Neural cell (in vitro differentiated cells): ENCODE results near the gene CCDC158. TPM values are rescaled to one million over a fixed set of nuclear protein-coding genes. Genes with fewer than 3 reads are reported as not detected.

Source experiments
- H2AFZ ChIP-seq: fragments of 200-600, 300-800 bp; sonication (generic), shearing (Covaris generic); 2 replicates; pipeline ENCODE4 v1.6.0; 2014; ENCODE audit warnings: low read depth, mild to moderate bottlenecking, antibody characterized with exemption, low read length, moderate library complexity
- H3F3A ChIP-seq: fragments of 200-600 bp; shearing (Covaris generic); 2 replicates; pipeline ENCODE4 v1.6.1; 2016; ENCODE audit warnings: mild to moderate bottlenecking, moderate library complexity, mixed read lengths, antibody characterized with exemption, low read length; ENCODE audit not compliant: insufficient read depth, poor library complexity, severe bottlenecking
- H3K27ac ChIP-seq: fragments of 200-600, 300-800 bp; sonication (generic), shearing (Covaris generic); 2 replicates; pipeline ENCODE4 v1.5.1; 2014; ENCODE audit warnings: mild to moderate bottlenecking, low read length, moderate library complexity
- H3K27me3 ChIP-seq: fragments of 300-800, 200-600 bp; sonication (generic), shearing (Covaris generic); 2 replicates; pipeline ENCODE4 v1.6.0; 2014; ENCODE audit warnings: mild to moderate bottlenecking, low read depth, low read length, moderate library complexity; ENCODE audit not compliant: insufficient read depth
- H3K36me3 ChIP-seq: fragments of 300-800, 200-600 bp; sonication (generic), shearing (Covaris generic); 2 replicates; pipeline ENCODE4 v1.5.1; 2014; ENCODE audit warnings: mild to moderate bottlenecking, antibody characterized with exemption, low read length, moderate library complexity; ENCODE audit not compliant: insufficient read depth
- H3K4me2 ChIP-seq: fragments of 300-800, 200-600 bp; sonication (generic), shearing (Covaris generic); 2 replicates; pipeline ENCODE4 v1.6.0; 2014; ENCODE audit warnings: mild to moderate bottlenecking, low read length
- H3K4me3 ChIP-seq: fragments of 300-800, 200-600 bp; sonication (generic), shearing (Covaris generic); 2 replicates; pipeline ENCODE4 v1.5.1; 2014; ENCODE audit warnings: mild to moderate bottlenecking, low read length, moderate library complexity
- H3K79me2 ChIP-seq: fragments of 200-600 bp; shearing (Covaris generic); replicated peaks from 2 replicates; pipeline ENCODE4 v1.6.0; 2014; ENCODE audit warnings: mild to moderate bottlenecking, low read length, moderate library complexity; ENCODE audit not compliant: insufficient read depth
- H3K9ac ChIP-seq: fragments of 300-800, 200-600 bp; sonication (generic), shearing (Covaris generic); 2 replicates; pipeline ENCODE4 v1.6.1; 2016; ENCODE audit warnings: mild to moderate bottlenecking, low read length, mixed read lengths
- H3K9me2 ChIP-seq: fragments of 200-600 bp; shearing (Covaris generic); 2 replicates; pipeline ENCODE4 v1.6.1; 2016; ENCODE audit warnings: mild to moderate bottlenecking, low read length, mixed read lengths; ENCODE audit not compliant: insufficient read depth
- H3K9me3 ChIP-seq: fragments of 200-600, 300-800 bp; sonication (generic), shearing (Covaris generic); 2 replicates; pipeline ENCODE4 v1.6.1; 2016; ENCODE audit warnings: mild to moderate bottlenecking, mixed run types, low read length, moderate library complexity, mixed read lengths
- H4K20me1 ChIP-seq: fragments of 200-600 bp; shearing (Covaris generic); 2 replicates; pipeline ENCODE4 v1.6.1; 2016; ENCODE audit warnings: mild to moderate bottlenecking, mixed run types; ENCODE audit not compliant: insufficient read depth
- CTCF ChIP-seq: fragments of 450-650 bp; IDR thresholded peaks from 2 replicates; pipeline ENCODE4 v1.5.1; 2014; ENCODE audit warnings: antibody characterized with exemption, mild to moderate bottlenecking, moderate library complexity; ENCODE audit not compliant: poor library complexity, severe bottlenecking
- EP300 ChIP-seq: fragments of 450-650 bp; conservative IDR thresholded peaks from 2 replicates; pipeline ENCODE4 v1.6.1; 2014; ENCODE audit warnings: antibody characterized with exemption, mild to moderate bottlenecking, moderate library complexity; ENCODE audit not compliant: poor library complexity, severe bottlenecking
- EZH2 ChIP-seq: fragments of 200-600, 300-800 bp; shearing (Covaris generic), sonication (generic); IDR thresholded peaks from 2 replicates; pipeline ENCODE4 v1.6.1; 2014; ENCODE audit warnings: antibody characterized with exemption, low read length, borderline replicate concordance, mild to moderate bottlenecking; ENCODE audit not compliant: insufficient read depth, poor library complexity, severe bottlenecking
- MXI1 ChIP-seq: fragments of 450-650 bp; conservative IDR thresholded peaks from 2 replicates; pipeline ENCODE4 v1.6.1; 2014; ENCODE audit warnings: antibody characterized with exemption, mild to moderate bottlenecking; ENCODE audit not compliant: poor library complexity, severe bottlenecking
- POLR2AphosphoS5 ChIP-seq: IDR thresholded peaks from 2 replicates; pipeline ENCODE4 v1.6.1; 2012
- RAD21 ChIP-seq: fragments of 450-650 bp; conservative IDR thresholded peaks from 2 replicates; pipeline ENCODE4 v1.6.1; 2014; ENCODE audit warnings: antibody characterized with exemption, mild to moderate bottlenecking, moderate library complexity
- SMC3 ChIP-seq: fragments of 450-650 bp; conservative IDR thresholded peaks from 2 replicates; pipeline ENCODE4 v1.6.1; 2014; ENCODE audit warnings: antibody characterized with exemption, mild to moderate bottlenecking, moderate library complexity; ENCODE audit not compliant: poor library complexity
- TAF1 ChIP-seq: IDR thresholded peaks from 2 replicates; pipeline ENCODE4 v1.6.1; 2012; ENCODE audit warnings: low read depth
- polyA plus RNA-seq: library from polyadenylated mRNA; depleted of rRNA; stranded (reverse); fragments of >200 nt; gene quantifications from 2 replicates; pipeline ENCODE4 v1.2.3, GENCODE V29; 2014
- TF ChIP-seq, protein P1 (sequence below): IDR thresholded peaks from 2 replicates; pipeline ENCODE4 v1.6.1; 2012; ENCODE audit warnings: borderline replicate concordance

Gene CCDC158
- polyA plus RNA-seq, 1 donor from 2014 or later, result not detected

DNA sequence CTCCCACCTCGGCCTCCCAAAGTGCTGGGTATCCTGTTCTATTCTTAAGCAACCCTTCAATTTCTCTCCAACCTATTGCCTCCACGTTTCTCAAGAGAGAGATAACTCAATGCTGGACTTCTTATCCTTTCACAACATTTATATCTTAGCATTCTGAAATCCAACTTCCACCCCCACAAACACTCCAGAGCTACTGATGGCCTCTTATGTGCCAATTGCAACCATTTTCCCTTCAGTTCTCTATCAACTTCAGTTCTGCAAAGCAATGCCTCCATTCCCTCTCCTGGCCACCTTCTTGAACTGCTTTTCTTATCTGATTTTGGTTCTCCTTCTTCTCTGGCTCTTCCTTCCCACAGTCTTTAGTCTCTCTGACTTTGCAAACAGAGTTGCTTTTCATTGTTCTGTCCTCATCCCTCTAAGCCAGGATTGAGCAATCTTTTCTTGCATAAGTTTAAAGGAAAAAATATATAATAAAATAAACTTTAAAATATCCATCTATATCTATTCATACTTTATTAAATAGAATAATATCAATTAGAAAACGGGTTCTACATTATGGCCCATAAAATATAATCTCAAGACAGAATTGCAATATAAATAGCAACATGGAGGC lies 118.0 kb downstream of the CCDC158 start:
- H3K27me3 ChIP-seq, result peaks cover 31% of the 10 kb centered on the region
- no peak for TF ChIP-seq EZH2
- TF ChIP-seq, protein P1, sequence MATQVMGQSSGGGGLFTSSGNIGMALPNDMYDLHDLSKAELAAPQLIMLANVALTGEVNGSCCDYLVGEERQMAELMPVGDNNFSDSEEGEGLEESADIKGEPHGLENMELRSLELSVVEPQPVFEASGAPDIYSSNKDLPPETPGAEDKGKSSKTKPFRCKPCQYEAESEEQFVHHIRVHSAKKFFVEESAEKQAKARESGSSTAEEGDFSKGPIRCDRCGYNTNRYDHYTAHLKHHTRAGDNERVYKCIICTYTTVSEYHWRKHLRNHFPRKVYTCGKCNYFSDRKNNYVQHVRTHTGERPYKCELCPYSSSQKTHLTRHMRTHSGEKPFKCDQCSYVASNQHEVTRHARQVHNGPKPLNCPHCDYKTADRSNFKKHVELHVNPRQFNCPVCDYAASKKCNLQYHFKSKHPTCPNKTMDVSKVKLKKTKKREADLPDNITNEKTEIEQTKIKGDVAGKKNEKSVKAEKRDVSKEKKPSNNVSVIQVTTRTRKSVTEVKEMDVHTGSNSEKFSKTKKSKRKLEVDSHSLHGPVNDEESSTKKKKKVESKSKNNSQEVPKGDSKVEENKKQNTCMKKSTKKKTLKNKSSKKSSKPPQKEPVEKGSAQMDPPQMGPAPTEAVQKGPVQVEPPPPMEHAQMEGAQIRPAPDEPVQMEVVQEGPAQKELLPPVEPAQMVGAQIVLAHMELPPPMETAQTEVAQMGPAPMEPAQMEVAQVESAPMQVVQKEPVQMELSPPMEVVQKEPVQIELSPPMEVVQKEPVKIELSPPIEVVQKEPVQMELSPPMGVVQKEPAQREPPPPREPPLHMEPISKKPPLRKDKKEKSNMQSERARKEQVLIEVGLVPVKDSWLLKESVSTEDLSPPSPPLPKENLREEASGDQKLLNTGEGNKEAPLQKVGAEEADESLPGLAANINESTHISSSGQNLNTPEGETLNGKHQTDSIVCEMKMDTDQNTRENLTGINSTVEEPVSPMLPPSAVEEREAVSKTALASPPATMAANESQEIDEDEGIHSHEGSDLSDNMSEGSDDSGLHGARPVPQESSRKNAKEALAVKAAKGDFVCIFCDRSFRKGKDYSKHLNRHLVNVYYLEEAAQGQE, result no peak
- H3K4me3 ChIP-seq, result no peak overlapping the region

DNA sequence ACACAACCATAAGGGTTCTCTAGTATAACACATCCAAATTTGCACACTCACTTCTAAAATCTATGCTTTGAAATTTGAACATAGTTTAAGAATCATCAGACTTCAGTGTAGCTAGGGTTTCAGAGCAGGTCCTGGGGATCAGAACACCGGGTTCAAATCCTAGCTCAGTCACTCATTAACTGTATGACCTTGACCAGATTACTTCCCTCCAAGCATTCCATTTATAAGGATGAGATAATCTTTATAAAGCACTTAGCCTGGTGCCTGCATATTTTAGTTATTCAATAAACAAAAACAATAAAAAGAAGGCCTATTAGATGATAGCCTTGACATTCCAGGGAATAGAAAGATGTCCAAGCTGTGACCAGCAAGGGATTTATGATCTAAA lies 119.2 kb downstream of the CCDC158 start:
- no peaks in the 10 kb centered on the region for H3K9me2 ChIP-seq
- H3K4me3 ChIP-seq, result no peak overlapping the region
- H4K20me1 ChIP-seq, result no peaks in the 10 kb centered on the region
- H3K9me3 ChIP-seq, result no peaks in the 10 kb centered on the region
- no peaks in the 10 kb centered on the region for H3K79me2 ChIP-seq
- H3K27me3 ChIP-seq, result peaks cover 22% of the 10 kb centered on the region
- H3K27ac ChIP-seq, result no peak overlapping the region
- no peak for TF ChIP-seq POLR2AphosphoS5
- TF ChIP-seq CTCF, result no peak
- TF ChIP-seq SMC3, result no peak
- no peak for TF ChIP-seq TAF1
- TF ChIP-seq EZH2, result no peak
- TF ChIP-seq, protein P1, result no peak
- no peak for TF ChIP-seq MXI1
- TF ChIP-seq RAD21, result no peak
- no peak for TF ChIP-seq EP300
- no peak overlapping the region for H3K4me2 ChIP-seq
- H2AFZ ChIP-seq, result no peak overlapping the region
- no peak overlapping the region for H3K9ac ChIP-seq
- no peaks in the 10 kb centered on the region for H3K36me3 ChIP-seq
- H3F3A ChIP-seq, result no peaks in the 10 kb centered on the region

More for the DNA sequence above, 118.0 kb downstream of the CCDC158 start:
- Histone ChIP-seq H3K4me2 (no peak overlapping the region), H3K79me2 (no peaks in the 10 kb centered on the region), H3K9me2 (no peaks in the 10 kb centered on the region), H3K9me3 (no peaks in the 10 kb centered on the region), H3K36me3 (no peaks in the 10 kb centered on the region), H4K20me1 (no peaks in the 10 kb centered on the region), H3F3A (no peaks in the 10 kb centered on the region), H3K27ac (no peak overlapping the region), H2AFZ (no peak overlapping the region), H3K9ac (no peak overlapping the region)
